ENCODE measurements around the gene DEPDC1B. TPM values are rescaled to one million over a fixed set of nuclear protein-coding genes. Genes with fewer than 3 reads are reported as not detected.
"Not testable (repeated sequence)": the region's sequence is repeated elsewhere in the genome, so short reads cannot be mapped to it uniquely, and the experiment has no call there.

Gene DEPDC1B
- total RNA-seq, 1 donor from 2014 or later: 12.2 TPM

DNA sequence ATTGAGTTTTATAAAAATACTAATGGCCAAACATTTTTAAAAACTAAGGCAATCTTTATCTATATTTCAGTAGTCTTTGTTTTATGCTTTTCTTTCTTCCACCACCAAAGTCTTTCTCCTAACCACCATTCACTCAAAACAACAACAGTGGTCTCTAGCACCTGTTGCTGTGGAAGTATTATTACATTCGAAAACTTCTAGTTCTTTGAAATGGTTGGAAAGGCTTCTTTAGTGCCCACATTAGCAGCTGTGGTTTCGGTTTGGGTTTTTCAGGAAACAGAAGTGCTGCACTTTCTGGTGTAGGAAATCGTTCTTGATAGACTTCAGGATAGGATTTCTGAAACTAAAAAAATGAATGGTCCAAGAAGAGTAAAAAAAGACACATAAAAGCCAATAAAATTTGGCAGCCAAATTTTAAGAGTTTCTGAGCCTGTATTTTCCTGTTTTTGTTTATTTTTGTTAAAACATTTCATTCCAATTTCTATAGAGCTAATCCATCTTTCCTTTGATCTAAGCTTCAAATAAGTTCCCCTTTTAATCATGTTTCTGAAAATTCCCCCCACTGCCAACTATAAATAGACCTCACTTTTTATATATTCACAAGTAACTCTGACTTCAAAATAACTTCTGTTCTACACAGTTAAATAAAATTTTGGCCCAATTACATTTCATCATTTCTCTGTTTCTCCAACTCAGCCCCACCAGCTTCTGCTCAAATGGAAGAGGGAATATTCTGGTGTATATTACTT lies 102.2 kb downstream of the DEPDC1B start:
- no peak for DNase-seq (ENCODE audit: low spot score in 2 of 2)

DNA sequence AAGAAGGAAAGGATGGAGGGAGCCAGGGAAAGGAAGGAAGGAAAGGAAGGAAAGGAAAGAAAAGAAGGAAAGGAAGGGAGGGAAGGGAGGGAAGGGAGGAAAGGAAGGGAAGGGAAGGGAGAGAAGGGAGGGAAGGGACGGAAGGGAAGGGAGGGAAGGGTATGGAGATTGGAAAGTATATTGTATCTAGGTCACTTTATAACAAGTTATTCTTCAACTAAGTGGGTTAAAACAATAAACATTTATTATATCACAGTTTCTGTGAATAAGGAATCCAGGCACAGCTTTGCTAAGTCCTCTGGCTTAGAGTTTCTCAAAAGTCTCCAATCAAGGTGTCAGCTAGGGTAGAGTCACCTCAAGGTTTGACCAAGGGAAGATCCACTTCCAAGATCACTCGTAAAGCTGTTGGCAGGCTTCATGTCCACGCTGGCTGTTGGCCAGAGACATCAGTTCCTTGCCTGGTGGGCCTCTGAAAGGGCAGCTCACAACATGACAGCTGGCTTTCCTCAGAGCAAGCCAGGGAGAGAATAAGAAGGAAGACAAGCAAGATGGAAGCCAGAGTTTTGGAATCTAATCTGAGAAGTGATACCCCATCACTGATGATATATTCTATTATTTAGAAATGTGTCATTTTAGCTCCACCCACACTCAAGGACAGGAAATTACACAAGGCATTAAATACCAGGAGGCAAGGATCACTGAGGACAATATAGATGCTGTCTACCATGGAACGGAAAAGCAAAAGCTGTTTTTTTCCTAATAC lies 105.1 kb downstream of the DEPDC1B start:
- FAIRE-seq (no peak), DNase-seq (ENCODE audit: low spot score in 2 of 2) (no peak)

More for the DNA sequence above, 102.2 kb downstream of the DEPDC1B start:
- FAIRE-seq: no peak

DNA sequence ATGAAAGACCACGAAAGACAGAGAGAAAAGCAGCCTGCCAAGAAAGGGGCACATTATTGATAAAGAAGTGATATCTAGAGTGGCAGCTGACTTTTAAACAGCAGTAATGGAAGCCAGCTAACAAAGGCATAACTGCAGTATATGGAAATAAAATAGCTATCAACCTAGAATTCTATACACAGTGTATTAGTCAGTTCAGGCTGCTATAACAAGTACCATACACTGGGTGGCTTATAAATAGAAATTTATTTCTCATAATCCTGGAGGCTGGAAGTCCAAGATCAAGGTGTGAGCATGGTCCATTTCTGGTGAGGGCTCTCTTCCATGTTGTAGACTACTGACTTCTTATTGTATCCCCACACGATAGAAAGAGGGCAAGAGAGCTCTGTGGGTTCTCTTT lies 109.8 kb downstream of the DEPDC1B start:
- FAIRE-seq: no peak
- DNase-seq (ENCODE audit: low spot score in 2 of 2): no peak

DNA sequence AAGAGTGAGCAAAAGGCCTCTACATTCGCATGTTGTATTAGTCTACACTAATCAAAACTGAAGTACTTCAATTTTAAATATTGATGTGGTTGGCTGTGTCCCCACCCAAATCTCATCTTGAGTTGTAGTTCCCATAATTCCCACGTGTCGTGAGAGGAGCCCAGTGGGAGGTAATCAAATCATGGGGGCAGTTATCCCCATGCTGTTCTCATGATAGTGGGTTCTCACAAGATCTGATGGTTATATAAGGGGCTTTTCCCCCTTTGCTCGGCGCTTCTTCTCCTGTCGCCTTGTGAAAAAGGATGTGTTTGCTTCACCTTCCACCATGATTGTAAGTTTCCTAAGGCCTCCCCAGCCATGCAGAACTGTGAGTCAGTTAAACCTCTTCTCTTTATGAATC lies 112.7 kb downstream of the DEPDC1B start:
- not testable (repeated sequence) for DNase-seq (ENCODE audit: low spot score in 2 of 2); FAIRE-seq

DNA sequence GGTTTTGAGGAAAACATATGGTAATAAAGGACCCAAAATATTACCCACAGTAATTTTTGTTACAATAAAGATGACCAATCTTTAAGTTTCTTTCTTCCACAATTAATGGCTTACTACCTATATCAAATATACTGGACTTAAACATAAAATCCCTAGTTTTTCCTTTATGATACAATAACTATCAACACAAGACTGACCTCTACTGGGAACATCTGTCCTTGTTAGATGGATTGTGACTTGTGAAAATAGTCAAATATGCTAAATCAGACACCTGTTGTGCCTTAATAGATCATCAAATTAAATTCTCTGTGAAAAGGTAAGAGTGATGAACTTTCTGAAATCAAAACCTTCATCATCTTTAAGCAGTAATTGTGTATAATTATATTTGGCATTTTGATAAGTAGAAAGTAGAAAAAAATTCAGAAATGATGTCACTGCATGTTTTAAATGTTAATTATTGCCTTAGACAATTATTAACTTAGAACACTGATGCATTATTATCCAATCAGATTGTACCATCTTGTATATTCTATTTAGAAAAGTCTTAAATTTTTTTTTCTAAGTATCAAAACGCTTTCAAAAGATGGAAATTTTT lies 113.6 kb downstream of the DEPDC1B start:
- FAIRE-seq (peak; percentile 81), DNase-seq (ENCODE audit: low spot score in 2 of 2) (no peak)

GRCh38 chr5:60585618-60586017 lies 114.3 kb downstream of the DEPDC1B start:
- DNase-seq (ENCODE audit: low spot score in 2 of 2) (no peak), FAIRE-seq (no peak)

DNA sequence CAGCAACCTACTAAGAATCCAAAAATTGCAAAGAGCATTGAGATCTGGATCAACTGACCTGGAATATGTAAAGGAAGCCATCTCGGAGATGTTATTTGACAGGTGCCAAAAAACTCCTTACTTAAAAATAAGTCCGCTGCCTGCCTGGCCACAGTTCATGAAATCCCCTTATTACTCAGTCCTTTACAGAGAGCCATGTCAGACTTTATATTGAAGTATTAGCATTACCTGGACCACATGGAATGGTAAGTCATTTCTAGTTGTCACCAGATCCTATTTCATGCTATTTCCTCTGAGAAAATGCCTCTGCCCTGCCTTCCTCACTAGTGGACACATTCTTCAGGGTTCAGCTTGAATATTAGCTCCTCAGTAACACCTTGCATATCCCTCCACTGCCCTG lies 115.7 kb downstream of the DEPDC1B start:
- no peak for DNase-seq (ENCODE audit: low spot score in 2 of 2)
- FAIRE-seq: no peak

GRCh38 chr5:60583616-60584015 lies 116.3 kb downstream of the DEPDC1B start:
- no peak for DNase-seq (ENCODE audit: low spot score in 2 of 2)

DNA sequence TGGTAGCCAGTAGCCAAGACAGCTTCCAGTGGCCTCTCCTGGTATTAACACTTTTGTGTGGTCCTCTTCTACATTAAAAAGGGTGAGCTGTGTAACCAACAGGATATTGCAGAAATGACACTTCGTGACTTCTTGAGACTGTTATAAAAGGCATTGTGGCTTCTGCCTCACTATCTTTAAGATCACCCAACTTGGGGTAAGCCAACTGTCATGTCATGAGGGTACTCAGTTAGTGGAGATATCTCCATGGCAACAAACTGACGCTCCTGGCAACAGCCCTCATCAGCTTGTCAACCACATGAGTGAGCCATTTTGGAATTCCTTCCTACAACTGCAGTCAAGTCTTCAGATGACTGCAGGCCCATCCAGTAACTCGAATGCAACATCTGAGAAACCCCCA lies 121.7 kb downstream of the DEPDC1B start:
- FAIRE-seq (no peak), DNase-seq (ENCODE audit: low spot score in 2 of 2) (no peak)

More at GRCh38 chr5:60583616-60584015, 116.3 kb downstream of the DEPDC1B start:
- FAIRE-seq: no peak

DNA sequence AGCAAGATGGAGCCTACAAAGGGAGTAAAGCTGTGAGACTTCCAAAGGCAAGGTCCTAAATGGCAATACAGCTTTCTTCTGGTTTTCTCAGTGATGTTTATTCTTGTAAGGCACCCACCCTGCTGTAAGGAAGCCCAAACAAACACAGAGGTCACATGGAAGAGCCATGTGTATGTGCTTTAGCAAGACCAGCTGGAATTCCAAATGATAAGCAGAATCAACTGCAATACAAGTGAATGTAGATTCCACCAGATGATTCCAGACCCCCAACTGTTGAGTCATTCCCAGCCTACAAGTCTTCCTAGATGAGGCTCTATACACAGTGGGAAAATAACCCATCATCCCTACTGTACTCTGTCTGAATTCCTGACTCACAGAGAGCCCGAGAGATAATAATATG lies 122.8 kb downstream of the DEPDC1B start:
- FAIRE-seq: no peak

DNA sequence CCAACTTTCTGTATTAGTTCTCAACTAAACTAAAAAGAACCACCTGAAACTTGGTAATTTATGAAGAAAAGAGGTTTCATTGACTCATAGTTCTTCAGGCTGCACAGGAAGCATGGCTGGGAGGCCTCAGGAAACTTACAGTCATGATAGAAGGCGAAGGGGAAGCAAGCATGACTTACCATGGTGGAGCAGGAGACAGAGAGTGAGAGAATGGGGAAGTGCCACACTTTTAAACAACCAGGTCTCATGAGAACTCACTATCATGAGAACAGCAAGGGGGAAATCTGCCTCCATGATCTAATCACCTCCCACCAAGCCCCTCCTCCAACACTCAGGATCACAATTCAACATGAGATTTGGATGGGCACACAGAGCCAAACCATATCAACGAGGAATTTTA lies 123.5 kb downstream of the DEPDC1B start:
- FAIRE-seq (no peak), DNase-seq (ENCODE audit: low spot score in 2 of 2) (no peak)

More for the DNA sequence above, 122.8 kb downstream of the DEPDC1B start:
- no peak for DNase-seq (ENCODE audit: low spot score in 2 of 2)

- no peak for DNase-seq (ENCODE audit: low spot score in 2 of 2)
- no peak for FAIRE-seq
Measured at GRCh38 chr5:60568646-60569045, 131.3 kb downstream of the DEPDC1B start.

DNA sequence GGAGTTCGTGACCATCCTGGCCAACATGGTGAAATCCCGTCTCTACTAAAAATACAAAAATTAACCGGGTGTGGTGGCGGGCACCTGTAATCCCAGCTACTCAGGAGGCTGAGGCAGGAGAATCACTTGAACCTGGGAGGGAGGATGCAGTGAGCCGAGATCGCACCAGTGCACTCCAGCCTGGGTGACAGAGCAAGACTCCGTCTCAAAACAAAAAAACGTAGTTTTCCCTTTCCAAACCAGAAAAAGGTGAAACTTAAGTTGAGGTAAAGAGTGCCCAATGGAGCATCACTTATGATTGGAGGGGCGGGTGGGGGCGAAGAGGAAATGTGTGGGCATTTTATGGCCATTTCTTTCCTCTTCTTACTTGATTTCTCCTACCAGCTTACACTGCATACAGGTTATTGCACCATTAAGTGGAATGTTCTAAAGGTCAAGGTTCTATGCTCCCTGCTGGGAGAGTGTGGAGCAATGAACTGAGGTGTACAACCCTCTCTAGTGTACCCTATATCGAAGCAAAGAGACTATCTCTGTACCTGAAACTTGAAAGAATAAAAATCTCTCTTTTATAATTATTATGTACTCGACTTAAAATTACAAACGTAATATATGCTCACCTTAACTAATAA lies 136.2 kb downstream of the DEPDC1B start:
- no peak for DNase-seq (ENCODE audit: low spot score in 2 of 2)
- FAIRE-seq: no peak

GRCh38 chr5:60553291-60553690 lies 146.7 kb downstream of the DEPDC1B start:
- DNase-seq (ENCODE audit: low spot score in 2 of 2): not testable (repeated sequence)
- FAIRE-seq: peak; percentile 81

DNA sequence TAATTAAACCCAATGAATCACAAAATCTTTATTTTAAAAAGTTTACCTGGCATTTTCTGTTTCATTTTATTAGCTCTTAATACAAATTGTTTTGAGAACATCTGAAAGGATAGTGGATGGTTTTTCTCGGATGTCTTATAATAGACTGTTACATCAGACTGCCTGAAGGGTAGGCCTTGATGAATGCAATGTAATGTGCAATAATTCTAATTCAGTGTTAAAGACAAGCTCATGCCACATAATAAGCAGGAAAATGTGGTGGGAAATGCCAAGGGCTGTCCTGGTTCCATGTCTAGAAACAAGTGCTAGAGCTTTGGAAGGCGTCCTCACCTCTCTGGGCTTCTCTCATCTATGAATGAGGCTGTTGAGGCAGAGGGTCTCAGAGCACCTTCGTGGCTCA lies 148.1 kb downstream of the DEPDC1B start:
- FAIRE-seq (no peak), DNase-seq (ENCODE audit: low spot score in 2 of 2) (no peak)

GRCh38 chr5:60551250-60551649 lies 148.7 kb downstream of the DEPDC1B start:
- no peak for DNase-seq (ENCODE audit: low spot score in 2 of 2)
- no peak for FAIRE-seq

DNA sequence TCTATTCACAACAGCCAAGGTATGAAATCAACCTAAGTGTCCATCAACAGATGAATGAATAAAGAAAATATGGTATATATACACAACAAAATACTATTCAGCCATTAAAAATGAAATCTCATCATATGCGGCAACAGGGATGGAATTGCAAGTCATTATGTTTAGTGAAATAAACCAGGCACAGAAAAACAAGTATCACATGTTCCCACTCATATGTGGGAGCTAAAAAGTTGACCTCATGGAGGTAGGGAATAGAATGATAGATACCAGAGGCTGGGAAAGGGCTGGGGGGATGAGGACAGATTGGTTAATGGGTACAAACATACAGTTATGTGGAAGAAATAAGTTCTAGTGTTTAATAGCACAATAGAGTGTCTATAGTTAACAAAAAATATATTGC lies 149.7 kb downstream of the DEPDC1B start:
- DNase-seq (ENCODE audit: low spot score in 2 of 2): no peak
- FAIRE-seq: no peak

GRCh38 chr5:60549841-60550240 lies 150.1 kb downstream of the DEPDC1B start:
- FAIRE-seq (no peak), DNase-seq (ENCODE audit: low spot score in 2 of 2) (no peak)

Data from frontal cortex (tissue), 4 donors.